H9 (cell line): ENCODE results near the gene COX4I2. TPM values are rescaled to one million over a fixed set of nuclear protein-coding genes. Genes with fewer than 3 reads are reported as not detected.

Experiments used
- DNase-seq: peaks from one replicate; pipeline ENCODE4 v3.0.0-alpha.2; 2017
- H2AFZ ChIP-seq: one replicate; pipeline ENCODE4 v1.6.1; 2013; ENCODE audit warnings: mild to moderate bottlenecking, low read length, control low read depth, moderate library complexity
- H2AK5ac ChIP-seq: 2 replicates; pipeline ENCODE4 v1.6.1; 2013; ENCODE audit warnings: low read length, control low read depth, mixed read lengths; ENCODE audit not compliant: insufficient read length
- H2BK120ac ChIP-seq: one replicate; pipeline ENCODE4 v1.6.1; 2013; ENCODE audit warnings: low read depth, mild to moderate bottlenecking, low read length, control low read depth, inconsistent platforms; ENCODE audit not compliant: poor library complexity, severe bottlenecking
- H2BK12ac ChIP-seq: 2 replicates; pipeline ENCODE4 v1.6.1; 2013; ENCODE audit warnings: low read length, control low read depth, mixed read lengths, low read depth; ENCODE audit not compliant: insufficient read length
- H2BK15ac ChIP-seq: 2 replicates; pipeline ENCODE4 v1.6.1; 2013; ENCODE audit warnings: low read depth, low read length, control low read depth
- H2BK20ac ChIP-seq: one replicate; pipeline ENCODE4 v1.6.1; 2013; ENCODE audit warnings: low read depth, mild to moderate bottlenecking, low read length, control low read depth, inconsistent platforms; ENCODE audit not compliant: poor library complexity, severe bottlenecking
- H2BK5ac ChIP-seq: 2 replicates; pipeline ENCODE4 v1.6.1; 2013; ENCODE audit warnings: low read length, control low read depth, mixed read lengths; ENCODE audit not compliant: insufficient read length
- H3K14ac ChIP-seq: 2 replicates; pipeline ENCODE4 v1.6.1; 2013; ENCODE audit warnings: low read length, control low read depth; ENCODE audit not compliant: insufficient read depth
- H3K18ac ChIP-seq: 2 replicates; pipeline ENCODE4 v1.6.1; 2013; ENCODE audit warnings: low read depth, mild to moderate bottlenecking, mixed read lengths, low read length, control low read depth; ENCODE audit not compliant: insufficient read length
- H3K23ac ChIP-seq: 2 replicates; pipeline ENCODE4 v1.6.1; 2013; ENCODE audit warnings: low read length, control low read depth, mixed read lengths, low read depth; ENCODE audit not compliant: insufficient read length
- H3K23me2 ChIP-seq: 2 replicates; pipeline ENCODE4 v1.6.1; 2013; ENCODE audit warnings: low read depth, mild to moderate bottlenecking, mixed read lengths, low read length, control low read depth; ENCODE audit not compliant: insufficient read length, poor library complexity, severe bottlenecking
- H3K27ac ChIP-seq: 2 replicates; pipeline ENCODE4 v1.5.1; 2013; ENCODE audit warnings: low read length, control low read depth, mixed read lengths, low read depth; ENCODE audit not compliant: insufficient read length
- H3K27me3 ChIP-seq: 2 replicates; pipeline ENCODE4 v1.6.1; 2013; ENCODE audit warnings: low read length, control low read depth, inconsistent platforms; ENCODE audit not compliant: insufficient read depth
- H3K4ac ChIP-seq: 2 replicates; pipeline ENCODE4 v1.6.1; 2013; ENCODE audit warnings: low read depth, mild to moderate bottlenecking, control low read depth, inconsistent platforms, low read length, moderate library complexity
- H3K4me1 ChIP-seq: 2 replicates; pipeline ENCODE4 v1.6.1; 2013; ENCODE audit warnings: low read length, control low read depth, inconsistent platforms; ENCODE audit not compliant: insufficient read depth
- H3K4me2 ChIP-seq: 2 replicates; pipeline ENCODE4 v1.6.1; 2013; ENCODE audit warnings: low read length, control low read depth, mixed read lengths; ENCODE audit not compliant: insufficient read length, insufficient read depth
- H3K56ac ChIP-seq: 2 replicates; pipeline ENCODE4 v1.6.1; 2013; ENCODE audit warnings: low read depth, mild to moderate bottlenecking, mixed read lengths, low read length, control low read depth; ENCODE audit not compliant: insufficient read length
- H3K79me1 ChIP-seq: 2 replicates; pipeline ENCODE4 v1.6.1; 2013; ENCODE audit warnings: low read depth, mild to moderate bottlenecking, moderate library complexity, low read length, control low read depth, inconsistent platforms; ENCODE audit not compliant: insufficient read depth, poor library complexity, severe bottlenecking
- H3K79me2 ChIP-seq: 2 replicates; pipeline ENCODE4 v1.6.1; 2013; ENCODE audit warnings: low read length, control low read depth, inconsistent platforms; ENCODE audit not compliant: insufficient read depth
- H3K9ac ChIP-seq: 2 replicates; pipeline ENCODE4 v1.6.1; 2013; ENCODE audit warnings: low read length, control low read depth, mixed read lengths; ENCODE audit not compliant: insufficient read length; ENCODE audit errors: extremely low read depth
- H3K9me3 ChIP-seq: one replicate; pipeline ENCODE4 v1.6.1; 2013; ENCODE audit warnings: low read depth, low read length, inconsistent platforms; ENCODE audit not compliant: control insufficient read depth
- H3T11ph ChIP-seq: one replicate; pipeline ENCODE4 v1.6.1; 2013; ENCODE audit warnings: mild to moderate bottlenecking, low read length, control low read depth, inconsistent platforms
- H4K20me1 ChIP-seq: one replicate; pipeline ENCODE4 v1.6.1; 2013; ENCODE audit not compliant: control insufficient read depth, insufficient read length, insufficient read depth
- H4K5ac ChIP-seq: 2 replicates; pipeline ENCODE4 v1.6.1; 2013; ENCODE audit warnings: low read depth, mild to moderate bottlenecking, mixed read lengths, low read length, control low read depth; ENCODE audit not compliant: insufficient read length
- H4K8ac ChIP-seq: replicated peaks from 2 replicates; pipeline ENCODE4 v1.6.1; 2013; ENCODE audit warnings: low read length, control low read depth, mixed read lengths, low read depth; ENCODE audit not compliant: insufficient read length
- H4K91ac ChIP-seq: 2 replicates; pipeline ENCODE4 v1.6.1; 2013; ENCODE audit warnings: low read depth, mild to moderate bottlenecking, moderate library complexity, mixed read lengths, low read length, control low read depth; ENCODE audit not compliant: insufficient read length
- H3K27ac Mint-ChIP-seq, 3 experiments: 2 replicates in 2 of 3; 3 replicates in 1 of 3; pipeline ENCODE4 v1.8.0; 2020 to 2021; ENCODE audit warnings: mixed read lengths in 3 of 3, mild to moderate bottlenecking in 1 of 3, moderate library complexity in 1 of 3
- H3K27me3 Mint-ChIP-seq: 2 replicates; pipeline ENCODE4 v1.8.0; 2021; ENCODE audit warnings: low read depth, mild to moderate bottlenecking, moderate library complexity, mixed read lengths
- H3K36me3 Mint-ChIP-seq, 3 experiments: 2 replicates in 2 of 3; 3 replicates in 1 of 3; pipeline ENCODE4 v1.8.0; 2020 to 2021; ENCODE audit warnings: low read depth in 3 of 3, mixed read lengths in 3 of 3; ENCODE audit not compliant: insufficient read depth in 1 of 3
- H3K4me1 Mint-ChIP-seq, 2 experiments: 2 replicates each; pipeline ENCODE4 v1.8.0; 2020; ENCODE audit warnings: mixed read lengths in 2 of 2
- H3K4me3 Mint-ChIP-seq, 2 experiments: 2 replicates in 1 of 2; 3 replicates in 1 of 2; pipeline ENCODE4 v1.8.0; 2020 to 2021; ENCODE audit warnings: mild to moderate bottlenecking in 2 of 2, mixed read lengths in 2 of 2, moderate library complexity in 1 of 2
- H3K9me3 Mint-ChIP-seq, 2 experiments: 2 replicates in 1 of 2; 3 replicates in 1 of 2; pipeline ENCODE4 v1.8.0; 2020; ENCODE audit warnings: mild to moderate bottlenecking in 2 of 2, mixed read lengths in 2 of 2, moderate library complexity in 1 of 2
- CTCF ChIP-seq: fragments of 200-600 bp; sonication (generic); conservative IDR thresholded peaks from 3 replicates; pipeline ENCODE4 v1.8.0; 2021; ENCODE audit warnings: antibody characterized with exemption, mild to moderate bottlenecking
- WGBS: extraction: QIAGEN DNeasy Blood & Tissue Kit; methylation state at CpG from one replicate; pipeline ENCODE4 v1.1.7; 2013; ENCODE audit warnings: missing lambda C conversion rate, low lambda C conversion rate, mixed read lengths; ENCODE audit not compliant: insufficient read length; ENCODE audit errors: extremely low coverage; 5-methylcytosine and 5-hydroxymethylcytosine counted together
- total RNA-seq: library from RNA; stranded (reverse); gene quantifications from 2 replicates; pipeline ENCODE4 v1.2.1, GENCODE V29; 2021

The COX4I2 gene
- total RNA-seq, 1 experiment from 2014 or later: not detected

GRCh38 chr20:31685853-31686643 lies 48.3 kb downstream of the COX4I2 start:
- no peak overlapping the region for H3K23ac ChIP-seq
- H3K9me3 ChIP-seq: no peaks in the 10 kb centered on the region
- H3K79me1 ChIP-seq: peaks cover 2% of the 10 kb centered on the region
- H3T11ph ChIP-seq: no peak overlapping the region
- no peaks in the 10 kb centered on the region for H3K4me1 ChIP-seq
- H2BK20ac ChIP-seq: no peak overlapping the region
- no peak overlapping the region for H2AFZ ChIP-seq
- no peak overlapping the region for H4K8ac ChIP-seq
- H3K14ac ChIP-seq: no peak overlapping the region
- no peak for TF ChIP-seq CTCF
- Mint-ChIP-seq H3K27ac (peak overlapping the region in 1 of 3 experiments; percentile 57; a peak in 1 of 7 replicates), H3K4me1 (peaks cover 16 to 18% of the 10 kb centered on the region in 2 experiments), H3K27me3 (no peaks in the 10 kb centered on the region), H3K9me3 (no peaks in the 10 kb centered on the region), H3K4me3 (no peak overlapping the region), H3K36me3 (peaks cover 2 to 53% (median 31%) of the 10 kb centered on the region in 3 experiments; a peak in 6 of 7 replicates)
- no peak overlapping the region for H3K27ac ChIP-seq
- H4K5ac ChIP-seq: no peak overlapping the region
- no peak overlapping the region for H2BK15ac ChIP-seq
- no peak overlapping the region for H3K4ac ChIP-seq
- no peak overlapping the region for H3K56ac ChIP-seq
- H2AK5ac ChIP-seq: no peak overlapping the region
- H2BK5ac ChIP-seq: no peak overlapping the region
- no peak overlapping the region for H2BK12ac ChIP-seq
- no peak overlapping the region for H3K18ac ChIP-seq
- H3K27me3 ChIP-seq: no peaks in the 10 kb centered on the region
- no CpG with 5 or more reads among the region's 2 CpGs for WGBS
- no peaks in the 10 kb centered on the region for H3K23me2 ChIP-seq
- no peak overlapping the region for H2BK120ac ChIP-seq
- H4K91ac ChIP-seq: no peak overlapping the region
- H3K79me2 ChIP-seq: no peaks in the 10 kb centered on the region
- DNase-seq: no peak
- H3K4me2 ChIP-seq: no peak overlapping the region
- no peak overlapping the region for H3K9ac ChIP-seq
- no peaks in the 10 kb centered on the region for H4K20me1 ChIP-seq
